GM06990 (cell line): Measurements from ENCODE around the gene SEL1L3.

ENCODE experiments used
- DNase-seq: peaks from one replicate; pipeline ENCODE4 v3.0.0-alpha.2; 2011; ENCODE audit not compliant: insufficient read length; ENCODE audit errors: extremely low read depth
- H3K27me3 ChIP-seq: replicated peaks from 2 replicates; pipeline ENCODE4 v1.6.0; 2011; ENCODE audit warnings: low read length; ENCODE audit not compliant: control insufficient read depth, insufficient read depth
- H3K36me3 ChIP-seq: 2 replicates; pipeline ENCODE4 v1.5.1; 2011; ENCODE audit warnings: low read length; ENCODE audit not compliant: control insufficient read depth, insufficient read depth
- H3K4me3 ChIP-seq: replicated peaks from 2 replicates; pipeline ENCODE4 v1.5.1; 2011; ENCODE audit warnings: low read depth, mild to moderate bottlenecking, control low read depth, low read length
- CTCF ChIP-seq: IDR thresholded peaks from 2 replicates; pipeline ENCODE4 v1.5.1; 2011; ENCODE audit warnings: low read length, control low read depth, mild to moderate bottlenecking, inconsistent platforms; ENCODE audit not compliant: insufficient read depth, poor library complexity, severe bottlenecking

The SEL1L3 gene

GRCh38 chr4:25813448-25814106, 49.2 kb downstream of the SEL1L3 start:
- H3K36me3 ChIP-seq, result no peaks in the 10 kb centered on the region
- no peak overlapping the region for H3K4me3 ChIP-seq
- H3K27me3 ChIP-seq, result no peaks in the 10 kb centered on the region
- DNase-seq, result no peak
- TF ChIP-seq CTCF, result no peak

GRCh38 chr4:25811841-25812240, 50.9 kb downstream of the SEL1L3 start:
- no peak for DNase-seq
- TF ChIP-seq CTCF, result no peak
- no peak overlapping the region for H3K4me3 ChIP-seq
- no peaks in the 10 kb centered on the region for H3K36me3 ChIP-seq
- no peaks in the 10 kb centered on the region for H3K27me3 ChIP-seq

GRCh38 chr4:25811374-25811690, 51.5 kb downstream of the SEL1L3 start:
- no peak overlapping the region for H3K4me3 ChIP-seq
- H3K36me3 ChIP-seq, result no peaks in the 10 kb centered on the region
- H3K27me3 ChIP-seq, result no peaks in the 10 kb centered on the region
- no peak for TF ChIP-seq CTCF
- no peak for DNase-seq

GRCh38 chr4:25810461-25811373, 52.1 kb downstream of the SEL1L3 start:
- Histone ChIP-seq H3K36me3 (no peaks in the 10 kb centered on the region), H3K4me3 (no peak overlapping the region), H3K27me3 (no peaks in the 10 kb centered on the region)
- no peak for TF ChIP-seq CTCF
- no peak for DNase-seq

- TF ChIP-seq CTCF, result no peak
- no peak for DNase-seq
- Histone ChIP-seq H3K36me3 (no peaks in the 10 kb centered on the region), H3K4me3 (no peak overlapping the region), H3K27me3 (no peaks in the 10 kb centered on the region)
Observed at GRCh38 chr4:25809996-25810395, 52.8 kb downstream of the SEL1L3 start.
